Progenitor cell of endocrine pancreas (in vitro differentiated cells): ENCODE measurements around the gene GLI2. TPM values are rescaled to one million over a fixed set of nuclear protein-coding genes. Genes with fewer than 3 reads are reported as not detected.

Experiments
- DNase-seq: peaks from one replicate; pipeline ENCODE4 v3.0.0; 2021; ENCODE audit warnings: low spot score; ENCODE audit not compliant: unreplicated experiment
- H3K27ac Mint-ChIP-seq: 2 replicates; pipeline ENCODE4 v1.8.0; 2021; ENCODE audit warnings: mild to moderate bottlenecking, moderate library complexity, mixed read lengths
- H3K27me3 Mint-ChIP-seq: 2 replicates; pipeline ENCODE4 v1.8.0; 2021; ENCODE audit warnings: mixed read lengths
- H3K36me3 Mint-ChIP-seq: 2 replicates; pipeline ENCODE4 v1.8.0; 2022; ENCODE audit warnings: mixed read lengths; ENCODE audit not compliant: insufficient read depth
- H3K4me1 Mint-ChIP-seq: 2 replicates; pipeline ENCODE4 v1.8.0; 2021; ENCODE audit warnings: low read depth, mixed read lengths
- H3K4me3 Mint-ChIP-seq: 2 replicates; pipeline ENCODE4 v1.8.0; 2021; ENCODE audit warnings: low read depth, mild to moderate bottlenecking, moderate library complexity, mixed read lengths
- H3K9me3 Mint-ChIP-seq: 2 replicates; pipeline ENCODE4 v1.8.0; 2021; ENCODE audit warnings: low read depth, mixed read lengths
- CTCF ChIP-seq: fragments of 200-600 bp; sonication (generic); IDR thresholded peaks from one replicate; pipeline ENCODE4 v1.5.0; 2021; ENCODE audit warnings: antibody characterized with exemption, mild to moderate bottlenecking; ENCODE audit not compliant: unreplicated experiment
- total RNA-seq: library from RNA; stranded (reverse); gene quantifications from 2 replicates; pipeline ENCODE4 v1.2.1, GENCODE V29; 2021

Gene GLI2
- total RNA-seq, 1 donor from 2014 or later: 2.3 TPM

GRCh38 chr2:120775194-120775593 lies 39.5 kb downstream of the GLI2 start:
- no peak overlapping the region for H3K27ac Mint-ChIP-seq
- peaks cover 3% of the 10 kb centered on the region for H3K4me1 Mint-ChIP-seq
- no peak for DNase-seq
- H3K36me3 Mint-ChIP-seq: no peaks in the 10 kb centered on the region
- TF ChIP-seq CTCF: no peak
- H3K4me3 Mint-ChIP-seq: no peak overlapping the region
- H3K9me3 Mint-ChIP-seq: no peaks in the 10 kb centered on the region
- H3K27me3 Mint-ChIP-seq: peaks cover 46% of the 10 kb centered on the region

GRCh38 chr2:120775801-120776589 lies 40.3 kb downstream of the GLI2 start:
- H3K36me3 Mint-ChIP-seq: no peaks in the 10 kb centered on the region
- no peaks in the 10 kb centered on the region for H3K9me3 Mint-ChIP-seq
- no peak overlapping the region for H3K27ac Mint-ChIP-seq
- peaks cover 3% of the 10 kb centered on the region for H3K4me1 Mint-ChIP-seq
- no peak for TF ChIP-seq CTCF
- DNase-seq: no peak
- no peak overlapping the region for H3K4me3 Mint-ChIP-seq
- H3K27me3 Mint-ChIP-seq: peaks cover 47% of the 10 kb centered on the region

GRCh38 chr2:120776649-120777048 lies 41.0 kb downstream of the GLI2 start:
- no peaks in the 10 kb centered on the region for H3K36me3 Mint-ChIP-seq
- H3K27ac Mint-ChIP-seq: no peak overlapping the region
- peaks cover 3% of the 10 kb centered on the region for H3K4me1 Mint-ChIP-seq
- peaks cover 44% of the 10 kb centered on the region for H3K27me3 Mint-ChIP-seq
- no peak for DNase-seq
- H3K9me3 Mint-ChIP-seq: no peaks in the 10 kb centered on the region
- H3K4me3 Mint-ChIP-seq: no peak overlapping the region
- no peak for TF ChIP-seq CTCF

GRCh38 chr2:120777170-120777751 lies 41.6 kb downstream of the GLI2 start:
- H3K36me3 Mint-ChIP-seq: no peaks in the 10 kb centered on the region
- H3K9me3 Mint-ChIP-seq: no peaks in the 10 kb centered on the region
- H3K27me3 Mint-ChIP-seq: peaks cover 44% of the 10 kb centered on the region
- no peak overlapping the region for H3K4me3 Mint-ChIP-seq
- TF ChIP-seq CTCF: no peak
- H3K27ac Mint-ChIP-seq: no peak overlapping the region
- H3K4me1 Mint-ChIP-seq: peaks cover 3% of the 10 kb centered on the region
- no peak for DNase-seq

GRCh38 chr2:120777787-120778186 lies 42.1 kb downstream of the GLI2 start:
- no peak for DNase-seq
- H3K36me3 Mint-ChIP-seq: no peaks in the 10 kb centered on the region
- no peak overlapping the region for H3K27ac Mint-ChIP-seq
- H3K4me1 Mint-ChIP-seq: peaks cover 3% of the 10 kb centered on the region
- no peaks in the 10 kb centered on the region for H3K9me3 Mint-ChIP-seq
- H3K27me3 Mint-ChIP-seq: peaks cover 43% of the 10 kb centered on the region
- H3K4me3 Mint-ChIP-seq: no peak overlapping the region
- no peak for TF ChIP-seq CTCF
